Lung (tissue), 12 donors: ENCODE data around the gene NQO1. TPM values are rescaled to one million over a fixed set of nuclear protein-coding genes. Genes with fewer than 3 reads are reported as not detected.

Experiments
- ATAC-seq: fragments of 200-7000 bp; cut with Tn5 transposase; one replicate; pipeline ENCODE4 v1.9.1; 2020; ENCODE audit warnings: moderate number of reproducible peaks; ENCODE audit not compliant: insufficient read depth, low FRiP score
- DNase-seq, 3 donors: peaks; one replicate each; pipeline ENCODE4 v3.0.0-alpha.2; 2013 to 2017
- H3K27ac ChIP-seq, 2 donors: one replicate each; pipeline ENCODE4 v1.5.1; 2013; ENCODE audit warnings: mild to moderate bottlenecking in 2 of 2, moderate library complexity in 2 of 2, control low read depth in 1 of 2, inconsistent platforms in 1 of 2, low read depth in 1 of 2, low read length in 1 of 2
- H3K27me3 ChIP-seq, 3 donors: one replicate each; pipeline ENCODE4 v1.5.1; 2013; ENCODE audit warnings: low read length in 2 of 3; ENCODE audit not compliant: control insufficient read depth in 3 of 3, insufficient read depth in 3 of 3
- H3K36me3 ChIP-seq, 4 donors: one replicate each; pipeline ENCODE4 v1.5.1; 2013; ENCODE audit warnings: low read length in 4 of 4, mild to moderate bottlenecking in 1 of 4, moderate library complexity in 1 of 4; ENCODE audit not compliant: control insufficient read depth in 4 of 4, insufficient read depth in 4 of 4
- H3K4me1 ChIP-seq, 5 donors: one replicate each; pipeline ENCODE4 v1.5.1; 2013; ENCODE audit warnings: low read length in 5 of 5, mild to moderate bottlenecking in 2 of 5, moderate library complexity in 1 of 5; ENCODE audit not compliant: control insufficient read depth in 5 of 5, insufficient read depth in 5 of 5
- H3K4me3 ChIP-seq: one replicate; pipeline ENCODE4 v1.5.1; 2013; ENCODE audit warnings: mild to moderate bottlenecking, control low read depth, moderate library complexity
- H3K9ac ChIP-seq, 2 donors: one replicate each; pipeline ENCODE4 v1.5.1; 2013; ENCODE audit warnings: low read length in 2 of 2, control low read depth in 1 of 2; ENCODE audit not compliant: insufficient read depth in 1 of 2
- H3K9me3 ChIP-seq, 4 donors: one replicate each; pipeline ENCODE4 v1.5.1; 2013; ENCODE audit warnings: low read length in 3 of 4, mild to moderate bottlenecking in 1 of 4, moderate library complexity in 1 of 4; ENCODE audit not compliant: control insufficient read depth in 4 of 4, insufficient read depth in 3 of 4
- CTCF ChIP-seq: IDR thresholded peaks from 2 replicates; pipeline ENCODE4 v1.5.1; 2012; ENCODE audit warnings: mild to moderate bottlenecking; ENCODE audit errors: control extremely low read depth, extremely low read depth
- WGBS, 2 donors: extraction: QIAGEN DNeasy Blood & Tissue Kit; methylation state at CpG; one replicate each; pipeline ENCODE4 v1.1.7; 2013; 5-methylcytosine and 5-hydroxymethylcytosine counted together
- polyA plus RNA-seq, 2 donors: library from polyadenylated mRNA; stranded (reverse); fragments of 200-250 nt; gene quantifications; one replicate each; pipeline ENCODE4 v1.2.1, GENCODE V29; 2013
- total RNA-seq, 2 donors: library from RNA; depleted of rRNA in 1 of 2; stranded (reverse); fragments of >200 nt in 1 of 2; gene quantifications; one replicate each; pipeline ENCODE4 v1.2.1, GENCODE V29; 2014 to 2021
- donor health status: control.
- donor health status: control.
- donor health status: Bipolar disorder and iron deficiency.
- donor health status: healthy.
- donor health status: DM: yes; HTN: yes; CAD: no.

The NQO1 gene
- total and polyA plus RNA-seq, 4 donors, result 15.2 to 109 (median 44.9) TPM

- no peak overlapping the region for H3K4me3 ChIP-seq
- TF ChIP-seq CTCF, result no peak
- no peak overlapping the region for H3K27ac ChIP-seq
- no peak overlapping the region for H3K9ac ChIP-seq
- H3K9me3 ChIP-seq, result no peaks in the 10 kb centered on the region
- no peak for ATAC-seq
- no peaks in the 10 kb centered on the region for H3K4me1 ChIP-seq
- H3K36me3 ChIP-seq, result peaks cover 23 to 47% (median 38%) of the 10 kb centered on the region in 4 donors
- no peak for DNase-seq
- H3K27me3 ChIP-seq, result no peaks in the 10 kb centered on the region
- 93 to 98% methylated on average over 2 of the region's 2 CpGs for WGBS, 2 donors
Measured at GRCh38 chr16:69693916-69694315, 32.4 kb downstream of the NQO1 start.

GRCh38 chr16:69691980-69692911 is 34.1 kb downstream of the NQO1 start:
- Histone ChIP-seq H3K36me3 (peaks cover 22 to 43% (median 38%) of the 10 kb centered on the region in 4 donors), H3K4me3 (no peak overlapping the region), H3K27ac (no peak overlapping the region), H3K9me3 (no peaks in the 10 kb centered on the region), H3K4me1 (no peaks in the 10 kb centered on the region), H3K9ac (no peak overlapping the region), H3K27me3 (no peaks in the 10 kb centered on the region)
- WGBS, 2 donors, result 88 to 96% methylated on average over 4 of the region's 4 CpGs
- no peak for TF ChIP-seq CTCF
- DNase-seq, result no peak
- ATAC-seq, result no peak

GRCh38 chr16:69688589-69688988 is 37.8 kb downstream of the NQO1 start:
- no peak for DNase-seq
- Histone ChIP-seq H3K4me3 (no peak overlapping the region), H3K27me3 (no peaks in the 10 kb centered on the region), H3K27ac (no peak overlapping the region), H3K4me1 (no peaks in the 10 kb centered on the region), H3K9ac (no peak overlapping the region), H3K36me3 (peaks cover 22 to 32% (median 29%) of the 10 kb centered on the region in 4 donors), H3K9me3 (no peaks in the 10 kb centered on the region)
- no peak for TF ChIP-seq CTCF
- 99% methylated on average over 2 of the region's 2 CpGs for WGBS, 2 donors
- no peak for ATAC-seq
